HEK293 (cell line): ENCODE data around the gene CNPY4.
A peak's percentile ranks its signal among the peaks of the same experiment; 100 is the strongest.

Source experiments
- AEBP2 ChIP-seq: fragments of 450-650 bp; formaldehyde crosslinking; IDR thresholded peaks from 2 replicates; pipeline ENCODE4 v1.5.1; 2016; ENCODE audit warnings: missing biosample characterization, missing genetic modification characterization, borderline replicate concordance
- GFI1B ChIP-seq: fragments of 450-650 bp; formaldehyde crosslinking; IDR thresholded peaks from 2 replicates; pipeline ENCODE4 v1.5.1; 2016; ENCODE audit warnings: missing biosample characterization, missing genetic modification characterization
- GLI2 ChIP-seq: fragments of 450-650 bp; formaldehyde crosslinking; IDR thresholded peaks from 2 replicates; pipeline ENCODE4; 2017; ENCODE audit warnings: missing biosample characterization, missing genetic modification characterization, low read depth, borderline replicate concordance
- GLI4 ChIP-seq: fragments of 450-650 bp; formaldehyde crosslinking; IDR thresholded peaks from 2 replicates; pipeline ENCODE4 v1.5.1; 2016; ENCODE audit warnings: missing biosample characterization, missing genetic modification characterization
- GLIS2 ChIP-seq: fragments of 450-650 bp; formaldehyde crosslinking; IDR thresholded peaks from 2 replicates; pipeline ENCODE4 v1.5.1; 2016; ENCODE audit warnings: missing biosample characterization, missing genetic modification characterization
- IKZF3 ChIP-seq: fragments of 450-650 bp; IDR thresholded peaks from 2 replicates; pipeline ENCODE4 v1.5.0; 2018; ENCODE audit warnings: missing biosample characterization, mild to moderate bottlenecking, missing genetic modification characterization, moderate library complexity
- KLF7 ChIP-seq: fragments of 450-650 bp; formaldehyde crosslinking; IDR thresholded peaks from 2 replicates; pipeline ENCODE4 v1.5.1; 2016; ENCODE audit warnings: missing biosample characterization, missing genetic modification characterization, borderline replicate concordance
- MEIS1 ChIP-seq: sonication (generic); formaldehyde crosslinking; IDR thresholded peaks from 2 replicates; pipeline ENCODE4 v1.8.1; 2022; ENCODE audit warnings: missing genetic modification reagents, mild to moderate bottlenecking, borderline replicate concordance
- SALL2 ChIP-seq: fragments of 450-650 bp; formaldehyde crosslinking; IDR thresholded peaks from 2 replicates; pipeline ENCODE4 v1.5.0; 2017; ENCODE audit warnings: missing biosample characterization, mild to moderate bottlenecking, missing genetic modification characterization, borderline replicate concordance
- SCRT2 ChIP-seq: fragments of 450-650 bp; formaldehyde crosslinking; IDR thresholded peaks from 2 replicates; pipeline ENCODE4 v1.5.1; 2016; ENCODE audit warnings: missing biosample characterization, missing genetic modification characterization
- SP2 ChIP-seq: fragments of 450-650 bp; formaldehyde crosslinking; IDR thresholded peaks from 2 replicates; pipeline ENCODE4 v1.5.1; 2016; ENCODE audit warnings: missing biosample characterization, missing genetic modification characterization
- SP7 ChIP-seq: fragments of 450-650 bp; formaldehyde crosslinking; IDR thresholded peaks from 2 replicates; pipeline ENCODE4 v1.5.1; 2016; ENCODE audit warnings: missing biosample characterization, missing genetic modification characterization
- ZBTB17 ChIP-seq: fragments of 450-650 bp; formaldehyde crosslinking; IDR thresholded peaks from 2 replicates; pipeline ENCODE4 v1.5.1; 2016; ENCODE audit warnings: missing biosample characterization, missing genetic modification characterization
- ZEB2 ChIP-seq: fragments of 450-650 bp; formaldehyde crosslinking; IDR thresholded peaks from 2 replicates; pipeline ENCODE4 v1.5.1; 2016; ENCODE audit warnings: missing biosample characterization, missing genetic modification characterization
- ZFP41 ChIP-seq: fragments of 450-650 bp; formaldehyde crosslinking; IDR thresholded peaks from 2 replicates; pipeline ENCODE4 v1.5.1; 2016; ENCODE audit warnings: missing biosample characterization, missing genetic modification characterization, borderline replicate concordance
- ZNF121 ChIP-seq: fragments of 450-650 bp; formaldehyde crosslinking; IDR thresholded peaks from 2 replicates; pipeline ENCODE4 v1.5.1; 2016; ENCODE audit warnings: missing biosample characterization, missing genetic modification characterization
- ZNF132 ChIP-seq: fragments of 450-650 bp; formaldehyde crosslinking; IDR thresholded peaks from 2 replicates; pipeline ENCODE4 v1.5.1; 2017; ENCODE audit warnings: missing biosample characterization, missing genetic modification characterization, borderline replicate concordance
- ZNF169 ChIP-seq: fragments of 450-650 bp; formaldehyde crosslinking; IDR thresholded peaks from 2 replicates; pipeline ENCODE4 v1.5.1; 2016; ENCODE audit warnings: missing biosample characterization, missing genetic modification characterization
- ZNF174 ChIP-seq: fragments of 450-650 bp; formaldehyde crosslinking; IDR thresholded peaks from 2 replicates; pipeline ENCODE4 v1.5.0; 2017; ENCODE audit warnings: missing biosample characterization, mild to moderate bottlenecking, missing genetic modification characterization
- ZNF223 ChIP-seq: fragments of 450-650 bp; formaldehyde crosslinking; IDR thresholded peaks from 2 replicates; pipeline ENCODE4 v1.5.1; 2016; ENCODE audit warnings: missing biosample characterization, missing genetic modification characterization
- ZNF266 ChIP-seq: fragments of 450-650 bp; formaldehyde crosslinking; IDR thresholded peaks from 2 replicates; pipeline ENCODE4 v1.5.1; 2016; ENCODE audit warnings: missing biosample characterization, missing genetic modification characterization, low read depth
- ZNF324 ChIP-seq: fragments of 450-650 bp; formaldehyde crosslinking; IDR thresholded peaks from 2 replicates; pipeline ENCODE4 v1.5.1; 2016; ENCODE audit warnings: missing biosample characterization, missing genetic modification characterization
- ZNF354C ChIP-seq: fragments of 450-650 bp; formaldehyde crosslinking; IDR thresholded peaks from 2 replicates; pipeline ENCODE4 v1.5.1; 2016; ENCODE audit warnings: missing biosample characterization, missing genetic modification characterization, low read depth, borderline replicate concordance
- ZNF404 ChIP-seq: fragments of 450-650 bp; formaldehyde crosslinking; IDR thresholded peaks from 2 replicates; pipeline ENCODE4 v1.5.1; 2017; ENCODE audit warnings: missing biosample characterization, missing genetic modification characterization
- ZNF473 ChIP-seq: fragments of 450-650 bp; formaldehyde crosslinking; IDR thresholded peaks from 2 replicates; pipeline ENCODE4 v1.5.1; 2017; ENCODE audit warnings: missing biosample characterization, missing genetic modification characterization
- ZNF501 ChIP-seq: fragments of 450-650 bp; formaldehyde crosslinking; IDR thresholded peaks from 2 replicates; pipeline ENCODE4 v1.5.1; 2016; ENCODE audit warnings: missing biosample characterization, missing genetic modification characterization
- ZNF513 ChIP-seq: fragments of 450-650 bp; IDR thresholded peaks from 2 replicates; pipeline ENCODE4 v1.5.1; 2018; ENCODE audit warnings: missing biosample characterization, missing genetic modification characterization
- ZNF555 ChIP-seq: fragments of 450-650 bp; formaldehyde crosslinking; conservative IDR thresholded peaks from 2 replicates; pipeline ENCODE4 v1.5.1; 2017; ENCODE audit warnings: missing biosample characterization, mild to moderate bottlenecking, missing genetic modification characterization, inconsistent platforms
- ZNF561 ChIP-seq: fragments of 450-650 bp; IDR thresholded peaks from 2 replicates; pipeline ENCODE4 v1.5.1; 2018; ENCODE audit warnings: missing biosample characterization, missing genetic modification characterization, borderline replicate concordance
- ZNF580 ChIP-seq: fragments of 450-650 bp; formaldehyde crosslinking; IDR thresholded peaks from 2 replicates; pipeline ENCODE4 v1.5.1; 2016; ENCODE audit warnings: missing biosample characterization, missing genetic modification characterization
- ZNF585B ChIP-seq: fragments of 450-650 bp; formaldehyde crosslinking; IDR thresholded peaks from 2 replicates; pipeline ENCODE4 v1.5.1; 2016; ENCODE audit warnings: missing biosample characterization, missing genetic modification characterization
- ZNF670 ChIP-seq: fragments of 450-650 bp; formaldehyde crosslinking; IDR thresholded peaks from 2 replicates; pipeline ENCODE4 v1.5.1; 2016; ENCODE audit warnings: missing biosample characterization, missing genetic modification characterization, low read depth
- ZNF704 ChIP-seq: fragments of 450-650 bp; formaldehyde crosslinking; IDR thresholded peaks from 2 replicates; pipeline ENCODE4 v1.5.1; 2016; ENCODE audit warnings: missing biosample characterization, missing genetic modification characterization
- ZNF776 ChIP-seq: fragments of 450-650 bp; formaldehyde crosslinking; IDR thresholded peaks from 2 replicates; pipeline ENCODE4 v1.5.0; 2017; ENCODE audit warnings: missing biosample characterization, missing genetic modification characterization, borderline replicate concordance
- ZNF777 ChIP-seq: fragments of 450-650 bp; formaldehyde crosslinking; IDR thresholded peaks from 2 replicates; pipeline ENCODE4 v1.5.1; 2017; ENCODE audit warnings: missing biosample characterization, missing genetic modification characterization, borderline replicate concordance
- ZSCAN4 ChIP-seq: fragments of 450-650 bp; formaldehyde crosslinking; IDR thresholded peaks from 2 replicates; pipeline ENCODE4 v1.5.1; 2017; ENCODE audit warnings: missing biosample characterization, missing genetic modification characterization

Gene CNPY4

GRCh38 chr7:100100420-100101015 is 18.9 kb upstream of the CNPY4 start (continued):
- TF ChIP-seq SCRT2 (no peak), GLIS2 (tag by site-specific recombination) (peak; percentile 90), ZNF580 (tag by site-specific recombination) (peak; percentile 84), ZNF266 (no peak), KLF7 (tag by site-specific recombination) (peak; percentile 94), ZNF777 (tag by site-specific recombination) (no peak), ZNF704 (peak; percentile 85), ZFP41 (tag by site-specific recombination) (no peak), GLI2 (tag by site-specific recombination) (no peak), GFI1B (0 out of 2 replicates have a peak, but pooled peaks have one; percentile 13), ZNF354C (no peak), ZSCAN4 (tag by site-specific recombination) (no peak), ZNF555 (no peak), ZNF473 (no peak), ZNF561 (tag by site-specific recombination) (peak; percentile 81; the same call in 1 of the 2 replicates), ZNF132 (tag by site-specific recombination) (no peak), ZNF223 (tag by site-specific recombination) (0 out of 2 replicates have a peak, but pooled peaks have one; percentile 9), ZNF169 (tag by site-specific recombination) (no peak), ZNF174 (tag by site-specific recombination) (no peak), GLI4 (tag by site-specific recombination) (no peak), SALL2 (tag by site-specific recombination) (no peak), ZNF324 (tag by site-specific recombination) (no peak), ZNF585B (tag by site-specific recombination) (no peak), IKZF3 (tag by site-specific recombination) (peak; percentile 72; the same call in 1 of the 2 replicates), ZNF670 (tag by site-specific recombination) (no peak), ZNF121 (tag by site-specific recombination) (no peak), MEIS1 (CRISPR knock-in tag) (no peak), ZNF501 (peak; percentile 85), SP7 (tag by site-specific recombination) (peak; percentile 82), ZNF513 (no peak), SP2 (tag by site-specific recombination) (peak; percentile 99), ZBTB17 (tag by site-specific recombination) (peak; percentile 87), ZEB2 (tag by site-specific recombination) (peak; percentile 80), AEBP2 (tag by site-specific recombination) (no peak), ZNF404 (tag by site-specific recombination) (no peak), ZNF776 (tag by site-specific recombination) (no peak; the same call in 1 of the 2 replicates)
